GM18499 (cell line): Measurements from ENCODE around the gene ATRAID.
"Not testable (repeated sequence)": the region's sequence is repeated elsewhere in the genome, so short reads cannot be mapped to it uniquely, and the experiment has no call there.

Experiments used
- ATAC-seq: cut with Tn5 transposase; IDR thresholded peaks from one replicate; pipeline ENCODE4 v1.9.1; 2021; ENCODE audit warnings: moderate number of reproducible peaks; ENCODE audit not compliant: insufficient read depth, unreplicated experiment

Gene ATRAID

GRCh38 chr2:27211943-27212625 lies at the start of gene ATRAID, which contains the start of gene SLC5A6:
TSS of gene ATRAID (plus strand) at chr2:27212041. CDS start at chr2:27212369, 328 bp downstream.
TSS of gene SLC5A6 (minus strand) at chr2:27212268. CDS start at chr2:27207650, 4,618 bp downstream.
- no peak for ATAC-seq

GRCh38 chr2:27162151-27163121 lies 49.4 kb upstream of the ATRAID start:
- no peak for ATAC-seq

- ATAC-seq: no peak
Observed at GRCh38 chr2:27164960-27165763, 46.7 kb upstream of the ATRAID start.

GRCh38 chr2:27170581-27171337 lies 41.1 kb upstream of the ATRAID start:
- no peak for ATAC-seq

GRCh38 chr2:27171351-27171848 lies 40.4 kb upstream of the ATRAID start:
- no peak for ATAC-seq

- ATAC-seq: no peak
Observed at GRCh38 chr2:27174638-27175037, 37.2 kb upstream of the ATRAID start.

- no peak for ATAC-seq
Observed at GRCh38 chr2:27175330-27175729, 36.5 kb upstream of the ATRAID start.

- ATAC-seq: not testable (repeated sequence)
Observed at GRCh38 chr2:27175781-27176180, 36.1 kb upstream of the ATRAID start.

- no peak for ATAC-seq
Observed at GRCh38 chr2:27177441-27178351, 34.1 kb upstream of the ATRAID start.

GRCh38 chr2:27178469-27178868 lies 33.4 kb upstream of the ATRAID start:
- no peak for ATAC-seq

GRCh38 chr2:27179344-27180000 lies 32.4 kb upstream of the ATRAID start:
- ATAC-seq: no peak

- ATAC-seq: no peak
Observed at GRCh38 chr2:27182346-27182745, 29.5 kb upstream of the ATRAID start.

GRCh38 chr2:27184115-27184514 lies 27.7 kb upstream of the ATRAID start:
- no peak for ATAC-seq

GRCh38 chr2:27185331-27186026 lies 26.4 kb upstream of the ATRAID start:
- no peak for ATAC-seq

- no peak for ATAC-seq
Observed at GRCh38 chr2:27186613-27187345, 25.1 kb upstream of the ATRAID start.

- ATAC-seq: no peak
Observed at GRCh38 chr2:27189989-27190388, 21.9 kb upstream of the ATRAID start.
